ENCODE results near the gene IL17RA. TPM values are rescaled to one million over a fixed set of nuclear protein-coding genes. Genes with fewer than 3 reads are reported as not detected.

IL17RA gene
- total and polyA plus RNA-seq, 2 experiments from 2014 or later = 3.3 to 4.7 TPM

- no peaks in the 10 kb centered on the region for H3K9me3 ChIP-seq (ENCODE audit: low read depth)
- no peaks in the 10 kb centered on the region for H3K4me1 ChIP-seq (ENCODE audit: low read depth)
- TF ChIP-seq CTCF (IDR thresholded peaks at IDR 0.05; ENCODE audit: low read depth, low read length) = no peak
- no peak overlapping the region for H3K27ac ChIP-seq
- peaks cover 12% of the 10 kb centered on the region for H3K27me3 ChIP-seq
- no peaks in the 10 kb centered on the region for H3K36me3 ChIP-seq
- H3K4me3 ChIP-seq = no peak overlapping the region
- DNase-seq (ENCODE audit: low read depth in 1 of 2, low spot score in 1 of 2) = no peak
Observed at GRCh38 chr22:17091851-17092250, 7.1 kb downstream of the IL17RA start.

DNA sequence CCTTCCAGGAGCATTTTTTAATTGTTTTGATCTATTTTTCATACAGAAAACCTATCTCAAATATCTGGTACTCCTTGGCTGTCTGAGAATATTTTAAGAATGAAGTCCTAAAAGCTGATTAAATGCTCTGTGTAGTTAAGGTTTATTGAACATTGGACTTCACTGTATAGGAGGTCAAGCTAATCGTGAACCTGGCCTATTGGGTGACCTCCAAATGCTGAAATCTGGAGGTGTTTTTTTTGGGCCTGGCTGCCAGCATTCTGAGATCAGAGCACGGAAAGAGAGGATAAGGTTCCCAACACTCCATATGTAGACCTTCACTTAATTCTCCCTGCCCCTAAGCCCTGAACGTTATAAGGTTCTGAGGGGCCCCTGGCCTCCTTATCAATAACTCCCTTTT is 8.3 kb downstream of the IL17RA start:
- Histone ChIP-seq H3K27me3 (no peaks in the 10 kb centered on the region), H3K4me3 (no peak overlapping the region), H3K9me3 (ENCODE audit: low read depth) (no peaks in the 10 kb centered on the region), H3K27ac (no peak overlapping the region), H3K4me1 (ENCODE audit: low read depth) (no peaks in the 10 kb centered on the region), H3K36me3 (no peaks in the 10 kb centered on the region)
- no peak for DNase-seq (ENCODE audit: low read depth in 1 of 2, low spot score in 1 of 2)
- no peak for TF ChIP-seq CTCF (IDR thresholded peaks at IDR 0.05; ENCODE audit: low read depth, low read length)

GRCh38 chr22:17095538-17095937 is 10.7 kb downstream of the IL17RA start:
- Histone ChIP-seq H3K27ac (no peak overlapping the region), H3K4me3 (no peak overlapping the region), H3K36me3 (no peaks in the 10 kb centered on the region), H3K9me3 (ENCODE audit: low read depth) (no peaks in the 10 kb centered on the region), H3K27me3 (no peaks in the 10 kb centered on the region), H3K4me1 (ENCODE audit: low read depth) (no peaks in the 10 kb centered on the region)
- peak; percentile 42 for TF ChIP-seq CTCF (IDR thresholded peaks at IDR 0.05; ENCODE audit: low read depth, low read length)
- DNase-seq (ENCODE audit: low read depth in 1 of 2, low spot score in 1 of 2) = peak in 1 of 2 donors; percentile 22

DNA sequence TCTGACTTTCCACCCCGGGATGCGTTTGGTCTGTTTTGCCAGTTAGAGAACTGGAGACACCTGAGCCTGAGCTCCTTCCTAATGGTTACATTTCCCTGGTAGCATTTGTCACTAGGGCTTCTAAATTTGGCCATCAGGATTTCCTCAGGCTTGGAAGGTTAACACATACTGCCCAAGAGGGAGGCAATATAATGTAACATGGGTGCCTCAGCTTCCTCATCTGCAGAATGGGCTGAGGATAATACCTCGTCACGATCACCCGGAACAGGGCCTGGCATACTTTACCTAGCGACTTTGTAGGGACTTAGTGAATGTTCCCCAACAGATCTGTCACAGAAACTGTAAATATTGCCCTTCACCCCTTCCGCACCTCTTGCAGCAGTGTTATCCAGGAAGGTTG is 11.3 kb downstream of the IL17RA start:
- Histone ChIP-seq H3K4me3 (no peak overlapping the region), H3K36me3 (no peaks in the 10 kb centered on the region), H3K9me3 (ENCODE audit: low read depth) (no peaks in the 10 kb centered on the region), H3K27ac (no peak overlapping the region), H3K27me3 (no peaks in the 10 kb centered on the region), H3K4me1 (ENCODE audit: low read depth) (no peaks in the 10 kb centered on the region)
- no peak for TF ChIP-seq CTCF (IDR thresholded peaks at IDR 0.05; ENCODE audit: low read depth, low read length)
- no peak for DNase-seq (ENCODE audit: low read depth in 1 of 2, low spot score in 1 of 2)

DNA sequence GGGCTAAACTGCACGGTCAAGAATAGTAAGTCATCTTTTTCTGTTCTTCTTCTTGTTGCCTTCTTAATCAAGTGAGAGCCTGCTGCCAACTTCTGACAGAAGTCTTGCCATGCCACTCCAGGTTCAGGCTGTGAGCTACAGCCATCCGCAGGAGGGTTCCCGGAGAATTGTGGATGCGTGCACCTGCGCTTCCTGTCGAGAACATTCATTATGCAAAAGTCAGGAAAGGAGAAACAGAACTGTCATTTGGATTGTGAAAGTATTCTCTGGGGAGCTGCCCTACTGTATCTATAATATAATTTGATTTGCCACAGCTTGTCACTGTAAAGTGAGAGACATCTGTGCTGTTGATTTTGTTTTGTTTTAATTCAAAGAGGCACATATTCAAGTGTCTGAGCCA is 12.3 kb downstream of the IL17RA start:
- Histone ChIP-seq H3K27me3 (no peaks in the 10 kb centered on the region), H3K4me1 (ENCODE audit: low read depth) (no peaks in the 10 kb centered on the region), H3K4me3 (no peak overlapping the region), H3K27ac (no peak overlapping the region), H3K9me3 (ENCODE audit: low read depth) (no peaks in the 10 kb centered on the region), H3K36me3 (no peaks in the 10 kb centered on the region)
- no peak for TF ChIP-seq CTCF (IDR thresholded peaks at IDR 0.05; ENCODE audit: low read depth, low read length)
- no peak for DNase-seq (ENCODE audit: low read depth in 1 of 2, low spot score in 1 of 2)

GRCh38 chr22:17097701-17098100 is 12.9 kb downstream of the IL17RA start:
- H3K36me3 ChIP-seq = no peaks in the 10 kb centered on the region
- H3K4me1 ChIP-seq (ENCODE audit: low read depth) = no peaks in the 10 kb centered on the region
- no peak overlapping the region for H3K27ac ChIP-seq
- no peak for TF ChIP-seq CTCF (IDR thresholded peaks at IDR 0.05; ENCODE audit: low read depth, low read length)
- no peak overlapping the region for H3K4me3 ChIP-seq
- DNase-seq (ENCODE audit: low read depth in 1 of 2, low spot score in 1 of 2) = no peak
- no peaks in the 10 kb centered on the region for H3K9me3 ChIP-seq (ENCODE audit: low read depth)
- no peaks in the 10 kb centered on the region for H3K27me3 ChIP-seq
